Measurements from ENCODE around the gene TBL3. TPM values are rescaled to one million over a fixed set of nuclear protein-coding genes. Genes with fewer than 3 reads are reported as not detected.
"Not testable (repeated sequence)": the region's sequence is repeated elsewhere in the genome, so short reads cannot be mapped to it uniquely, and the experiment has no call there.

The TBL3 gene
- total RNA-seq, 5 donors from 2014 or later (not counting 1 experiment from before 2014, with no cell fraction given) = 21.1 to 45.6 (median 36.9) TPM

- no peaks in the 10 kb centered on the region for H3K36me3 Mint-ChIP-seq
- Histone ChIP-seq H3K4me1 (ENCODE audit: control insufficient read depth in 1 of 2, extremely low read depth in 1 of 2, insufficient read depth in 2 of 2, low read length in 2 of 2) (no peaks in the 10 kb centered on the region), H3K36me3 (ENCODE audit: control insufficient read depth in 2 of 2, extremely low read depth in 1 of 2, insufficient read depth in 1 of 2, low read length in 1 of 2) (no peaks in the 10 kb centered on the region), H3K4me3 (ENCODE audit: control insufficient read depth in 1 of 2, extremely low read depth in 1 of 2, low read length in 1 of 2) (no peak overlapping the region), H3K27me3 (replicated peaks in 1 of 2; ENCODE audit: control insufficient read depth in 2 of 2, extremely low read depth in 1 of 2, insufficient read depth in 2 of 2, low read length in 1 of 2) (peaks cover 0 to 22% of the 10 kb centered on the region in 2 experiments), H3K9me3 (no peaks in the 10 kb centered on the region), H3K27ac (ENCODE audit: low read length) (no peak overlapping the region)
- WGBS (ENCODE audit: insufficient coverage) = 89% methylated on average over 2 of the region's 11 CpGs
- H3K27ac Mint-ChIP-seq = no peak overlapping the region
- ATAC-seq (replicated peaks in 1 of 4) = no peak
- ChIA-PET POLR2A (no interaction called here), CTCF (no interaction called here)
- no peaks in the 10 kb centered on the region for H3K27me3 Mint-ChIP-seq
- no peaks in the 10 kb centered on the region for H3K9me3 Mint-ChIP-seq
- peaks cover 0 to 1% (median 0%) of the 10 kb centered on the region in 3 donors for H3K4me1 Mint-ChIP-seq
- no peak overlapping the region for H3K4me3 Mint-ChIP-seq
- DNase-seq = no peak
Measured at GRCh38 chr16:1949507-1949906, 22.3 kb upstream of the TBL3 start.

- WGBS (ENCODE audit: insufficient coverage) = 68% methylated on average over 6 of the region's 7 CpGs
- ChIA-PET POLR2A (no interaction called here), CTCF (no interaction called here)
- Histone ChIP-seq H3K4me1 (ENCODE audit: control insufficient read depth in 1 of 2, extremely low read depth in 1 of 2, insufficient read depth in 2 of 2, low read length in 2 of 2) (no peaks in the 10 kb centered on the region), H3K36me3 (ENCODE audit: control insufficient read depth in 2 of 2, extremely low read depth in 1 of 2, insufficient read depth in 1 of 2, low read length in 1 of 2) (no peaks in the 10 kb centered on the region), H3K9me3 (no peaks in the 10 kb centered on the region), H3K27ac (ENCODE audit: low read length) (no peak overlapping the region), H3K27me3 (replicated peaks in 1 of 2; ENCODE audit: control insufficient read depth in 2 of 2, extremely low read depth in 1 of 2, insufficient read depth in 2 of 2, low read length in 1 of 2) (peaks cover 0 to 23% of the 10 kb centered on the region in 2 experiments), H3K4me3 (ENCODE audit: control insufficient read depth in 1 of 2, extremely low read depth in 1 of 2, low read length in 1 of 2) (no peak overlapping the region)
- DNase-seq (no peak), ATAC-seq (replicated peaks in 1 of 4) (no peak)
- Mint-ChIP-seq H3K4me1 (no peaks in the 10 kb centered on the region), H3K27ac (no peak overlapping the region), H3K27me3 (no peaks in the 10 kb centered on the region), H3K4me3 (no peak overlapping the region), H3K36me3 (no peaks in the 10 kb centered on the region), H3K9me3 (no peaks in the 10 kb centered on the region)
Measured at GRCh38 chr16:1950047-1950446, 21.8 kb upstream of the TBL3 start.

GRCh38 chr16:1950559-1950958, 21.3 kb upstream of the TBL3 start:
- Mint-ChIP-seq H3K4me3 (no peak overlapping the region), H3K27ac (no peak overlapping the region), H3K9me3 (no peaks in the 10 kb centered on the region), H3K27me3 (no peaks in the 10 kb centered on the region), H3K4me1 (no peaks in the 10 kb centered on the region), H3K36me3 (no peaks in the 10 kb centered on the region)
- ChIA-PET POLR2A (no interaction called here), CTCF (no interaction called here)
- no peak overlapping the region for H3K4me3 ChIP-seq (ENCODE audit: control insufficient read depth in 1 of 2, extremely low read depth in 1 of 2, low read length in 1 of 2)
- 85% methylated on average over 19 of the region's 19 CpGs for WGBS (ENCODE audit: insufficient coverage)
- H3K9me3 ChIP-seq = no peaks in the 10 kb centered on the region
- H3K27ac ChIP-seq (ENCODE audit: low read length) = no peak overlapping the region
- no peaks in the 10 kb centered on the region for H3K4me1 ChIP-seq (ENCODE audit: control insufficient read depth in 1 of 2, extremely low read depth in 1 of 2, insufficient read depth in 2 of 2, low read length in 2 of 2)
- H3K27me3 ChIP-seq (replicated peaks in 1 of 2; ENCODE audit: control insufficient read depth in 2 of 2, extremely low read depth in 1 of 2, insufficient read depth in 2 of 2, low read length in 1 of 2) = peaks cover 0 to 23% of the 10 kb centered on the region in 2 experiments
- H3K36me3 ChIP-seq (ENCODE audit: control insufficient read depth in 2 of 2, extremely low read depth in 1 of 2, insufficient read depth in 1 of 2, low read length in 1 of 2) = no peaks in the 10 kb centered on the region
- DNase-seq = no peak
- ATAC-seq (replicated peaks in 1 of 4) = no peak

GRCh38 chr16:1953734-1954133, 18.1 kb upstream of the TBL3 start:
- ATAC-seq (replicated peaks in 1 of 4) = no peak
- H3K4me1 Mint-ChIP-seq = no peaks in the 10 kb centered on the region
- DNase-seq = no peak
- Histone ChIP-seq H3K9me3 (no peaks in the 10 kb centered on the region), H3K36me3 (ENCODE audit: control insufficient read depth in 2 of 2, extremely low read depth in 1 of 2, insufficient read depth in 1 of 2, low read length in 1 of 2) (no peaks in the 10 kb centered on the region), H3K27me3 (replicated peaks in 1 of 2; ENCODE audit: control insufficient read depth in 2 of 2, extremely low read depth in 1 of 2, insufficient read depth in 2 of 2, low read length in 1 of 2) (peaks cover 0 to 25% of the 10 kb centered on the region in 2 experiments), H3K27ac (ENCODE audit: low read length) (no peak overlapping the region), H3K4me1 (ENCODE audit: control insufficient read depth in 1 of 2, extremely low read depth in 1 of 2, insufficient read depth in 2 of 2, low read length in 2 of 2) (peaks cover 0 to 2% of the 10 kb centered on the region in 2 experiments), H3K4me3 (ENCODE audit: control insufficient read depth in 1 of 2, extremely low read depth in 1 of 2, low read length in 1 of 2) (no peak overlapping the region)
- H3K4me3 Mint-ChIP-seq = no peak overlapping the region
- no peak overlapping the region for H3K27ac Mint-ChIP-seq
- no peaks in the 10 kb centered on the region for H3K36me3 Mint-ChIP-seq
- no peaks in the 10 kb centered on the region for H3K9me3 Mint-ChIP-seq
- ChIA-PET CTCF (no interaction called here), POLR2A (no interaction called here)
- WGBS (ENCODE audit: insufficient coverage) = 94% methylated on average over 18 of the region's 22 CpGs
- no peaks in the 10 kb centered on the region for H3K27me3 Mint-ChIP-seq

GRCh38 chr16:1957434-1958142, 14.3 kb upstream of the TBL3 start:
- 98% methylated on average over 12 of the region's 22 CpGs for WGBS (ENCODE audit: insufficient coverage)
- H3K27ac Mint-ChIP-seq; H3K36me3 Mint-ChIP-seq; ATAC-seq (replicated peaks in 1 of 4); DNase-seq; H3K4me3 Mint-ChIP-seq; H3K4me3 ChIP-seq (ENCODE audit: control insufficient read depth in 1 of 2, extremely low read depth in 1 of 2, low read length in 1 of 2); H3K27ac ChIP-seq (ENCODE audit: low read length); POLR2A ChIA-PET; H3K27me3 Mint-ChIP-seq; H3K9me3 Mint-ChIP-seq; H3K9me3 ChIP-seq: not testable (repeated sequence)
- Histone ChIP-seq H3K36me3 (ENCODE audit: control insufficient read depth in 2 of 2, extremely low read depth in 1 of 2, insufficient read depth in 1 of 2, low read length in 1 of 2) (peaks cover 7 to 16% of the 10 kb centered on the region in 2 donors), H3K4me1 (ENCODE audit: control insufficient read depth in 1 of 2, extremely low read depth in 1 of 2, insufficient read depth in 2 of 2, low read length in 2 of 2) (peaks cover 7 to 38% of the 10 kb centered on the region in 2 experiments), H3K27me3 (replicated peaks in 1 of 2; ENCODE audit: control insufficient read depth in 2 of 2, extremely low read depth in 1 of 2, insufficient read depth in 2 of 2, low read length in 1 of 2) (peaks cover 0 to 19% of the 10 kb centered on the region in 2 experiments)
- H3K4me1 Mint-ChIP-seq = peaks cover 15 to 29% (median 28%) of the 10 kb centered on the region in 3 donors
- CTCF ChIA-PET = interaction anchor here (0.6 to 1.0 kb wide), 2 partner anchors 47 to 183 kb away, joined by 3 to 5 read pairs; no protein-coding TSS in a partner anchor

GRCh38 chr16:1958143-1958491, 13.7 kb upstream of the TBL3 start:
- Histone ChIP-seq H3K36me3 (ENCODE audit: control insufficient read depth in 2 of 2, extremely low read depth in 1 of 2, insufficient read depth in 1 of 2, low read length in 1 of 2) (peaks cover 7 to 21% of the 10 kb centered on the region in 2 donors), H3K4me1 (ENCODE audit: control insufficient read depth in 1 of 2, extremely low read depth in 1 of 2, insufficient read depth in 2 of 2, low read length in 2 of 2) (peaks cover 7 to 44% of the 10 kb centered on the region in 2 experiments), H3K27me3 (replicated peaks in 1 of 2; ENCODE audit: control insufficient read depth in 2 of 2, extremely low read depth in 1 of 2, insufficient read depth in 2 of 2, low read length in 1 of 2) (peaks cover 0 to 15% of the 10 kb centered on the region in 2 experiments)
- ATAC-seq (replicated peaks in 1 of 4); POLR2A ChIA-PET; H3K27me3 Mint-ChIP-seq; H3K4me3 ChIP-seq (ENCODE audit: control insufficient read depth in 1 of 2, extremely low read depth in 1 of 2, low read length in 1 of 2); DNase-seq; H3K4me3 Mint-ChIP-seq; H3K9me3 ChIP-seq; H3K9me3 Mint-ChIP-seq; H3K27ac Mint-ChIP-seq; H3K27ac ChIP-seq (ENCODE audit: low read length): not testable (repeated sequence)
- CTCF ChIA-PET = interaction anchor here (0.6 to 1.2 kb wide), 3 partner anchors 14 to 182 kb away, joined by 3 to 5 read pairs (median 4); partner anchors contain the start of gene TBL3 (in 1 of the 2)
- WGBS (ENCODE audit: insufficient coverage) = 79% methylated on average over 27 of the region's 30 CpGs
- Mint-ChIP-seq H3K4me1 (peaks cover 20 to 34% (median 34%) of the 10 kb centered on the region in 3 donors), H3K36me3 (peaks cover 11% of the 10 kb centered on the region)
